BLaER1 (cell line): ENCODE results near the gene RND2.
"Not testable (repeated sequence)": the region's sequence is repeated elsewhere in the genome, so short reads cannot be mapped to it uniquely, and the experiment has no call there.

Experiments
- H3K27ac ChIP-seq: shearing (Covaris generic); formaldehyde crosslinking; 2 replicates; pipeline ENCODE4 v1.8.1; 2022
- H3K27me3 ChIP-seq: shearing (Covaris generic); formaldehyde crosslinking; 2 replicates; pipeline ENCODE4 v1.8.1; 2022
- H3K36me3 ChIP-seq: shearing (Covaris generic); formaldehyde crosslinking; 2 replicates; pipeline ENCODE4 v1.8.1; 2022
- H3K4me1 ChIP-seq: shearing (Covaris generic); formaldehyde crosslinking; 2 replicates; pipeline ENCODE4 v1.8.1; 2022
- H3K4me2 ChIP-seq: shearing (Covaris generic); formaldehyde crosslinking; 2 replicates; pipeline ENCODE4 v1.8.1; 2022
- H3K4me3 ChIP-seq: shearing (Covaris generic); formaldehyde crosslinking; 2 replicates; pipeline ENCODE4 v1.8.1; 2022
- H3K9ac ChIP-seq: shearing (Covaris generic); formaldehyde crosslinking; 2 replicates; pipeline ENCODE4 v1.8.1; 2022
- H3K9me3 ChIP-seq: shearing (Covaris generic); formaldehyde crosslinking; 2 replicates; pipeline ENCODE4 v1.8.1; 2022
- H4K20me1 ChIP-seq: shearing (Covaris generic); formaldehyde crosslinking; 2 replicates; pipeline ENCODE4 v1.8.1; 2022
- Cebpa-rat ChIP-seq: shearing (Covaris generic); IDR thresholded peaks from 2 replicates; pipeline ENCODE4 v1.8.1; 2022

RND2 gene

GRCh38 chr17:43042025-43042628 lies 17.1 kb downstream of the RND2 start:
- Histone ChIP-seq H4K20me1 (no peaks in the 10 kb centered on the region), H3K9ac (no peak overlapping the region), H3K36me3 (peaks cover 48% of the 10 kb centered on the region), H3K27ac (no peak overlapping the region), H3K4me1 (no peaks in the 10 kb centered on the region), H3K4me3 (no peak overlapping the region), H3K9me3 (no peaks in the 10 kb centered on the region), H3K4me2 (no peak overlapping the region), H3K27me3 (no peaks in the 10 kb centered on the region)
- no peak for TF ChIP-seq Cebpa-rat

GRCh38 chr17:43043307-43043706 lies 18.3 kb downstream of the RND2 start:
- TF ChIP-seq Cebpa-rat = no peak
- H3K4me3 ChIP-seq = no peak overlapping the region
- no peaks in the 10 kb centered on the region for H4K20me1 ChIP-seq
- H3K27me3 ChIP-seq = no peaks in the 10 kb centered on the region
- H3K27ac ChIP-seq = no peak overlapping the region
- no peak overlapping the region for H3K4me2 ChIP-seq
- no peaks in the 10 kb centered on the region for H3K4me1 ChIP-seq
- no peak overlapping the region for H3K9ac ChIP-seq
- H3K36me3 ChIP-seq = peaks cover 60% of the 10 kb centered on the region
- H3K9me3 ChIP-seq = no peaks in the 10 kb centered on the region

GRCh38 chr17:43044024-43044423 lies 19.0 kb downstream of the RND2 start:
- Histone ChIP-seq H3K9me3 (no peaks in the 10 kb centered on the region), H3K9ac (no peak overlapping the region), H3K27ac (no peak overlapping the region), H3K4me2 (no peak overlapping the region), H3K36me3 (peaks cover 67% of the 10 kb centered on the region), H3K4me1 (no peaks in the 10 kb centered on the region), H3K27me3 (no peaks in the 10 kb centered on the region), H4K20me1 (no peaks in the 10 kb centered on the region), H3K4me3 (no peak overlapping the region)
- no peak for TF ChIP-seq Cebpa-rat

- Histone ChIP-seq H3K9me3 (no peaks in the 10 kb centered on the region), H3K9ac (0 out of 2 replicates have a peak overlapping the region, but pooled peaks have one; percentile 10), H3K4me1 (no peaks in the 10 kb centered on the region), H3K27me3 (no peaks in the 10 kb centered on the region), H3K4me3 (no peak overlapping the region), H3K27ac (no peak overlapping the region), H3K4me2 (no peak overlapping the region), H3K36me3 (peaks cover 100% of the 10 kb centered on the region), H4K20me1 (no peaks in the 10 kb centered on the region)
- no peak for TF ChIP-seq Cebpa-rat
These were observed 26.9 kb downstream of the RND2 start for GRCh38 chr17:43051969-43052368.

GRCh38 chr17:43053008-43053407 lies 28.0 kb downstream of the RND2 start:
- not testable (repeated sequence) for H3K27ac ChIP-seq, H3K4me3 ChIP-seq, H3K27me3 ChIP-seq, H3K9me3 ChIP-seq, H3K9ac ChIP-seq, H3K4me2 ChIP-seq, H3K4me1 ChIP-seq, H4K20me1 ChIP-seq
- H3K36me3 ChIP-seq = peaks cover 99% of the 10 kb centered on the region

GRCh38 chr17:43056051-43056450 lies 31.0 kb downstream of the RND2 start:
- Histone ChIP-seq H4K20me1 (no peaks in the 10 kb centered on the region), H3K27ac (no peak overlapping the region), H3K9ac (no peak overlapping the region), H3K36me3 (peaks cover 96% of the 10 kb centered on the region), H3K27me3 (no peaks in the 10 kb centered on the region), H3K4me3 (no peak overlapping the region), H3K4me2 (no peak overlapping the region), H3K9me3 (no peaks in the 10 kb centered on the region), H3K4me1 (no peaks in the 10 kb centered on the region)
- no peak for TF ChIP-seq Cebpa-rat

GRCh38 chr17:43062984-43063638 lies 38.1 kb downstream of the RND2 start:
- Histone ChIP-seq H3K4me2 (no peak overlapping the region), H3K4me1 (no peaks in the 10 kb centered on the region), H3K36me3 (peaks cover 93% of the 10 kb centered on the region), H3K9ac (no peak overlapping the region), H3K27ac (no peak overlapping the region), H3K4me3 (no peak overlapping the region), H3K27me3 (no peaks in the 10 kb centered on the region), H3K9me3 (no peaks in the 10 kb centered on the region), H4K20me1 (no peaks in the 10 kb centered on the region)
- TF ChIP-seq Cebpa-rat = no peak

GRCh38 chr17:43068570-43069367 lies 43.7 kb downstream of the RND2 start:
- peak; percentile 27; the same call in 1 of the 2 replicates for TF ChIP-seq Cebpa-rat
- Histone ChIP-seq H3K9ac (no peak overlapping the region), H3K9me3 (no peaks in the 10 kb centered on the region), H3K36me3 (peaks cover 89% of the 10 kb centered on the region), H3K27ac (no peak overlapping the region), H4K20me1 (no peaks in the 10 kb centered on the region), H3K4me3 (no peak overlapping the region), H3K4me1 (no peaks in the 10 kb centered on the region), H3K4me2 (no peak overlapping the region), H3K27me3 (no peaks in the 10 kb centered on the region)

- Histone ChIP-seq H3K9me3 (no peaks in the 10 kb centered on the region), H3K4me1 (no peaks in the 10 kb centered on the region), H3K36me3 (peaks cover 89% of the 10 kb centered on the region), H4K20me1 (no peaks in the 10 kb centered on the region), H3K27ac (no peak overlapping the region), H3K27me3 (no peaks in the 10 kb centered on the region), H3K4me2 (no peak overlapping the region), H3K9ac (no peak overlapping the region), H3K4me3 (no peak overlapping the region)
- TF ChIP-seq Cebpa-rat = no peak
These were observed 44.4 kb downstream of the RND2 start for GRCh38 chr17:43069368-43069898.

GRCh38 chr17:43070257-43070656 lies 45.2 kb downstream of the RND2 start:
- Histone ChIP-seq H3K36me3 (peaks cover 87% of the 10 kb centered on the region), H3K4me1 (no peaks in the 10 kb centered on the region), H3K27me3 (no peaks in the 10 kb centered on the region), H3K4me3 (no peak overlapping the region), H3K4me2 (no peak overlapping the region), H3K9me3 (no peaks in the 10 kb centered on the region), H4K20me1 (no peaks in the 10 kb centered on the region), H3K9ac (no peak overlapping the region), H3K27ac (no peak overlapping the region)
- TF ChIP-seq Cebpa-rat = no peak
